Ishikawa (cell line): ENCODE measurements around the gene AP1B1.

ENCODE experiments used
- CEBPB ChIP-seq: IDR thresholded peaks from 2 replicates; pipeline ENCODE4 v1.6.1; 2012
- CREB1 ChIP-seq: IDR thresholded peaks from 2 replicates; pipeline ENCODE4 v1.6.1; 2012; ENCODE audit warnings: low read depth
- EGR1 ChIP-seq: IDR thresholded peaks from 2 replicates; pipeline ENCODE4 v1.6.1; 2012
- EP300 ChIP-seq: IDR thresholded peaks from 2 replicates; pipeline ENCODE4 v1.6.1; 2012; ENCODE audit warnings: borderline replicate concordance
- FOXM1 ChIP-seq: IDR thresholded peaks from 2 replicates; pipeline ENCODE4 v1.6.1; 2012; ENCODE audit warnings: low read depth, borderline replicate concordance
- MAX ChIP-seq: IDR thresholded peaks from 2 replicates; pipeline ENCODE4 v1.6.1; 2012
- NFIC ChIP-seq: IDR thresholded peaks from 2 replicates; pipeline ENCODE4 v1.6.1; 2012
- RAD21 ChIP-seq: IDR thresholded peaks from 2 replicates; pipeline ENCODE4 v1.6.1; 2012; ENCODE audit warnings: low read depth
- TAF1 ChIP-seq: IDR thresholded peaks from 2 replicates; pipeline ENCODE4 v1.6.1; 2012; ENCODE audit warnings: low read depth, mild to moderate bottlenecking
- TCF12 ChIP-seq: IDR thresholded peaks from 2 replicates; pipeline ENCODE4 v1.6.1; 2012; ENCODE audit warnings: low read depth
- TEAD4 ChIP-seq: IDR thresholded peaks from 2 replicates; pipeline ENCODE4 v1.6.1; 2012
- YY1 ChIP-seq: IDR thresholded peaks from 2 replicates; pipeline ENCODE4 v1.6.1; 2012; ENCODE audit warnings: low read depth
- ZBTB7A ChIP-seq: IDR thresholded peaks from 2 replicates; pipeline ENCODE4 v1.6.1; 2012; ENCODE audit warnings: low read depth
- TF ChIP-seq, protein P1 (sequence below): IDR thresholded peaks from 2 replicates; pipeline ENCODE4 v1.6.1; 2012; ENCODE audit warnings: low read depth, mild to moderate bottlenecking
- TF ChIP-seq, protein P2 (sequence below): IDR thresholded peaks from 2 replicates; pipeline ENCODE4 v1.6.1; 2012

AP1B1 gene

DNA sequence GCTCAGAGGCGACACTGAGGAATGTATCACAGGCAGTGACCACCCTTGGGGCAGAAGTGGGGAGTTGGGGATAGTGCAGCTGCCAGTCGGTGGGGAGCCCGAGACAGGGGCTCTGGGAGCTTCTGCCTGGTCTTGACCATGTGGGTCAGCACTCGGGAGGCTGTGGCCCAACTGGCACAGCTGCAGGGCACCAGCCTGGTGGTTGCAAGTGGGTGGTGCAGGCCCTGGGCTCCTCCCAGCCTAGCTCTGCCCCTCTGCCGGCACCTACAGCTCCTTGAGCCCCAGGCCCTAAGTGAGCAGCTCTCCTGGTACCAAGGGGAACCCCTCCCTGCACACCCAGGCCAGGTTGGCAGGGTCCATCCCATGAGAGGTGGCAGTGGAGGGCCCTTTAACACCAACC lies 60.3 kb downstream of the AP1B1 start:
- TF ChIP-seq FOXM1: no peak
- TF ChIP-seq EGR1: no peak
- no peak for TF ChIP-seq MAX
- no peak for TF ChIP-seq YY1

GRCh38 chr22:29327089-29327764 lies 61.1 kb downstream of the AP1B1 start:
- TF ChIP-seq MAX (no peak), TCF12 (no peak), CREB1 (no peak), RAD21 (no peak), FOXM1 (no peak), YY1 (no peak)
- TF ChIP-seq, protein P1, sequence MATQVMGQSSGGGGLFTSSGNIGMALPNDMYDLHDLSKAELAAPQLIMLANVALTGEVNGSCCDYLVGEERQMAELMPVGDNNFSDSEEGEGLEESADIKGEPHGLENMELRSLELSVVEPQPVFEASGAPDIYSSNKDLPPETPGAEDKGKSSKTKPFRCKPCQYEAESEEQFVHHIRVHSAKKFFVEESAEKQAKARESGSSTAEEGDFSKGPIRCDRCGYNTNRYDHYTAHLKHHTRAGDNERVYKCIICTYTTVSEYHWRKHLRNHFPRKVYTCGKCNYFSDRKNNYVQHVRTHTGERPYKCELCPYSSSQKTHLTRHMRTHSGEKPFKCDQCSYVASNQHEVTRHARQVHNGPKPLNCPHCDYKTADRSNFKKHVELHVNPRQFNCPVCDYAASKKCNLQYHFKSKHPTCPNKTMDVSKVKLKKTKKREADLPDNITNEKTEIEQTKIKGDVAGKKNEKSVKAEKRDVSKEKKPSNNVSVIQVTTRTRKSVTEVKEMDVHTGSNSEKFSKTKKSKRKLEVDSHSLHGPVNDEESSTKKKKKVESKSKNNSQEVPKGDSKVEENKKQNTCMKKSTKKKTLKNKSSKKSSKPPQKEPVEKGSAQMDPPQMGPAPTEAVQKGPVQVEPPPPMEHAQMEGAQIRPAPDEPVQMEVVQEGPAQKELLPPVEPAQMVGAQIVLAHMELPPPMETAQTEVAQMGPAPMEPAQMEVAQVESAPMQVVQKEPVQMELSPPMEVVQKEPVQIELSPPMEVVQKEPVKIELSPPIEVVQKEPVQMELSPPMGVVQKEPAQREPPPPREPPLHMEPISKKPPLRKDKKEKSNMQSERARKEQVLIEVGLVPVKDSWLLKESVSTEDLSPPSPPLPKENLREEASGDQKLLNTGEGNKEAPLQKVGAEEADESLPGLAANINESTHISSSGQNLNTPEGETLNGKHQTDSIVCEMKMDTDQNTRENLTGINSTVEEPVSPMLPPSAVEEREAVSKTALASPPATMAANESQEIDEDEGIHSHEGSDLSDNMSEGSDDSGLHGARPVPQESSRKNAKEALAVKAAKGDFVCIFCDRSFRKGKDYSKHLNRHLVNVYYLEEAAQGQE: no peak
- TF ChIP-seq, protein P2, sequence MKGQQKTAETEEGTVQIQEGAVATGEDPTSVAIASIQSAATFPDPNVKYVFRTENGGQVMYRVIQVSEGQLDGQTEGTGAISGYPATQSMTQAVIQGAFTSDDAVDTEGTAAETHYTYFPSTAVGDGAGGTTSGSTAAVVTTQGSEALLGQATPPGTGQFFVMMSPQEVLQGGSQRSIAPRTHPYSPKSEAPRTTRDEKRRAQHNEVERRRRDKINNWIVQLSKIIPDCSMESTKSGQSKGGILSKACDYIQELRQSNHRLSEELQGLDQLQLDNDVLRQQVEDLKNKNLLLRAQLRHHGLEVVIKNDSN: no peak

GRCh38 chr22:29326481-29326880 lies 61.9 kb downstream of the AP1B1 start:
- TF ChIP-seq CEBPB: no peak
- TF ChIP-seq MAX: no peak
- TF ChIP-seq NFIC: no peak
- TF ChIP-seq TAF1: no peak
- no peak for TF ChIP-seq EGR1
- TF ChIP-seq ZBTB7A: no peak
- no peak for TF ChIP-seq TCF12
- TF ChIP-seq, protein P2: no peak
- TF ChIP-seq, protein P1: no peak
- TF ChIP-seq EP300: no peak
- no peak for TF ChIP-seq FOXM1
- TF ChIP-seq TEAD4: no peak
- no peak for TF ChIP-seq CREB1
- TF ChIP-seq RAD21: no peak
- TF ChIP-seq YY1: no peak

GRCh38 chr22:29325785-29326315 lies 62.5 kb downstream of the AP1B1 start:
- no peak for TF ChIP-seq CREB1
- TF ChIP-seq TAF1: no peak
- no peak for TF ChIP-seq NFIC
- no peak for TF ChIP-seq FOXM1
- no peak for TF ChIP-seq TEAD4
- TF ChIP-seq MAX: no peak
- no peak for TF ChIP-seq EP300
- no peak for TF ChIP-seq EGR1

GRCh38 chr22:29325356-29325755 lies 63.0 kb downstream of the AP1B1 start:
- no peak for TF ChIP-seq CREB1
- no peak for TF ChIP-seq NFIC
- TF ChIP-seq FOXM1: no peak

GRCh38 chr22:29323641-29324040 lies 64.7 kb downstream of the AP1B1 start:
- TF ChIP-seq RAD21 (no peak), FOXM1 (no peak), ZBTB7A (no peak), TAF1 (no peak), CREB1 (no peak), TEAD4 (no peak), NFIC (no peak), TCF12 (no peak), EP300 (no peak), MAX (no peak), YY1 (no peak), CEBPB (no peak)
- TF ChIP-seq, protein P2: no peak
- TF ChIP-seq, protein P1: no peak
